Muscle layer of duodenum (tissue), 2 donors: ENCODE measurements around the gene KCNK6.
"Not testable (repeated sequence)": the region's sequence is repeated elsewhere in the genome, so short reads cannot be mapped to it uniquely, and the experiment has no call there.

Experiments used
- H3K27ac ChIP-seq: one replicate; pipeline ENCODE4 v1.7.0; 2013; ENCODE audit warnings: mild to moderate bottlenecking, low read length
- H3K27me3 ChIP-seq: one replicate; pipeline ENCODE4 v1.7.0; 2013; ENCODE audit warnings: low read depth, mild to moderate bottlenecking, control low read depth, low read length
- H3K36me3 ChIP-seq, 2 donors: one replicate each; pipeline ENCODE4 v1.7.0; 2013; ENCODE audit warnings: low read length in 2 of 2, control low read depth in 1 of 2, mild to moderate bottlenecking in 1 of 2; ENCODE audit not compliant: insufficient read depth in 2 of 2, control insufficient read depth in 1 of 2
- H3K4me1 ChIP-seq, 2 donors: one replicate each; pipeline ENCODE4 v1.7.0; 2013; ENCODE audit warnings: low read length in 2 of 2, mild to moderate bottlenecking in 2 of 2, control low read depth in 1 of 2, moderate library complexity in 1 of 2; ENCODE audit not compliant: insufficient read depth in 2 of 2, control insufficient read depth in 1 of 2
- H3K4me3 ChIP-seq, 2 donors: one replicate each; pipeline ENCODE4 v1.7.0; 2013; ENCODE audit warnings: low read length in 2 of 2, low read depth in 1 of 2, mild to moderate bottlenecking in 1 of 2
- H3K9me3 ChIP-seq, 2 donors: one replicate each; pipeline ENCODE4 v1.7.0; 2013; ENCODE audit warnings: low read length in 2 of 2, control low read depth in 1 of 2, mild to moderate bottlenecking in 1 of 2; ENCODE audit not compliant: control insufficient read depth in 1 of 2
- donor health status: healthy.

Gene KCNK6

GRCh38 chr19:38331728-38332127 is 12.1 kb downstream of the KCNK6 start:
- H3K4me3 ChIP-seq: no peak overlapping the region
- H3K27me3 ChIP-seq: no peaks in the 10 kb centered on the region
- H3K9me3 ChIP-seq: no peaks in the 10 kb centered on the region
- peaks cover 9 to 11% of the 10 kb centered on the region in 2 donors for H3K36me3 ChIP-seq
- no peaks in the 10 kb centered on the region for H3K4me1 ChIP-seq
- H3K27ac ChIP-seq: no peak overlapping the region

DNA sequence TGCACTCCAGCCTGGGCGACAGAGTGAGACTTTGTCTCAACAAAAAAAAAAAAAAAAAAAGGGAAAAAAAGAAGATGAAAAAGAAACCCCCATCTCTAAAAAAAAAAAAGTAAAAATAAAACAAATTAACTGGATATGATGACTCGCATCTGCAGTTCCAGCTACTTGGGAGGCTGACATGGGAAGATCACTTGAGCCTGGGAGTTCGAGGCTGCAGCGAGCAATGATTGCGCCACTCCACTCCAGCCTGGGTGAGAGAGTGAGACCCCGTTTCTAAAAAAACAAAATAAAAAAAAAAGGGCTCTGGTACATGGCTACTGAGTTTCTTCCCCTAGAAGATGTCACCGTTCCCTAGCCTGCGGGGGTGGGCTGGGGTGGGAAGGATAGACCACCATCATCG is 13.6 kb downstream of the KCNK6 start:
- Histone ChIP-seq H3K4me1 (peaks cover 0 to 4% of the 10 kb centered on the region in 2 donors), H3K4me3 (no peak overlapping the region), H3K36me3 (peaks cover 0 to 2% of the 10 kb centered on the region in 2 donors), H3K27ac (no peak overlapping the region), H3K27me3 (no peaks in the 10 kb centered on the region), H3K9me3 (no peaks in the 10 kb centered on the region)

GRCh38 chr19:38335949-38336637 is 16.4 kb downstream of the KCNK6 start:
- Histone ChIP-seq H3K36me3 (no peaks in the 10 kb centered on the region), H3K4me1 (peaks cover 0 to 4% of the 10 kb centered on the region in 2 donors), H3K9me3 (no peaks in the 10 kb centered on the region), H3K27ac (peak overlapping the region; percentile 88), H3K27me3 (no peaks in the 10 kb centered on the region), H3K4me3 (peak overlapping the region; percentile 76 to 88)

- H3K36me3 ChIP-seq: no peaks in the 10 kb centered on the region
- peak overlapping the region; percentile 87 for H3K27ac ChIP-seq
- H3K27me3 ChIP-seq: no peaks in the 10 kb centered on the region
- H3K4me1 ChIP-seq: peaks cover 0 to 4% of the 10 kb centered on the region in 2 donors
- peak overlapping the region; percentile 76 to 88 for H3K4me3 ChIP-seq
- no peaks in the 10 kb centered on the region for H3K9me3 ChIP-seq
Observed at GRCh38 chr19:38336638-38337359, 17.2 kb downstream of the KCNK6 start.

GRCh38 chr19:38337360-38337653 is 17.7 kb downstream of the KCNK6 start:
- peaks cover 0 to 4% of the 10 kb centered on the region in 2 donors for H3K4me1 ChIP-seq
- no peaks in the 10 kb centered on the region for H3K9me3 ChIP-seq
- H3K36me3 ChIP-seq: no peaks in the 10 kb centered on the region
- no peaks in the 10 kb centered on the region for H3K27me3 ChIP-seq
- H3K27ac ChIP-seq: no peak overlapping the region
- peak overlapping the region; percentile 76 to 88 for H3K4me3 ChIP-seq

GRCh38 chr19:38339011-38339410 is 19.4 kb downstream of the KCNK6 start:
- H3K4me1 ChIP-seq, H3K9me3 ChIP-seq, H3K4me3 ChIP-seq, H3K27ac ChIP-seq, H3K27me3 ChIP-seq, H3K36me3 ChIP-seq: not testable (repeated sequence)

- H3K4me1 ChIP-seq: peaks cover 0 to 4% of the 10 kb centered on the region in 2 donors
- peaks cover 0 to 4% of the 10 kb centered on the region in 2 donors for H3K36me3 ChIP-seq
- no peak overlapping the region for H3K4me3 ChIP-seq
- no peaks in the 10 kb centered on the region for H3K9me3 ChIP-seq
- H3K27me3 ChIP-seq: no peaks in the 10 kb centered on the region
- no peak overlapping the region for H3K27ac ChIP-seq
Observed at GRCh38 chr19:38340927-38341326, 21.3 kb downstream of the KCNK6 start.

GRCh38 chr19:38346837-38347236 is 27.2 kb downstream of the KCNK6 start:
- H3K36me3 ChIP-seq: peaks cover 0 to 4% of the 10 kb centered on the region in 2 donors
- no peaks in the 10 kb centered on the region for H3K9me3 ChIP-seq
- H3K4me1 ChIP-seq: no peaks in the 10 kb centered on the region
- no peak overlapping the region for H3K4me3 ChIP-seq
- no peak overlapping the region for H3K27ac ChIP-seq
- peaks cover under 1% of the 10 kb centered on the region for H3K27me3 ChIP-seq

- Histone ChIP-seq H3K9me3 (no peaks in the 10 kb centered on the region), H3K4me1 (no peaks in the 10 kb centered on the region), H3K27ac (no peak overlapping the region), H3K4me3 (no peak overlapping the region), H3K27me3 (peaks cover 8% of the 10 kb centered on the region), H3K36me3 (no peaks in the 10 kb centered on the region)
Observed at GRCh38 chr19:38350883-38351282, 31.2 kb downstream of the KCNK6 start.

DNA sequence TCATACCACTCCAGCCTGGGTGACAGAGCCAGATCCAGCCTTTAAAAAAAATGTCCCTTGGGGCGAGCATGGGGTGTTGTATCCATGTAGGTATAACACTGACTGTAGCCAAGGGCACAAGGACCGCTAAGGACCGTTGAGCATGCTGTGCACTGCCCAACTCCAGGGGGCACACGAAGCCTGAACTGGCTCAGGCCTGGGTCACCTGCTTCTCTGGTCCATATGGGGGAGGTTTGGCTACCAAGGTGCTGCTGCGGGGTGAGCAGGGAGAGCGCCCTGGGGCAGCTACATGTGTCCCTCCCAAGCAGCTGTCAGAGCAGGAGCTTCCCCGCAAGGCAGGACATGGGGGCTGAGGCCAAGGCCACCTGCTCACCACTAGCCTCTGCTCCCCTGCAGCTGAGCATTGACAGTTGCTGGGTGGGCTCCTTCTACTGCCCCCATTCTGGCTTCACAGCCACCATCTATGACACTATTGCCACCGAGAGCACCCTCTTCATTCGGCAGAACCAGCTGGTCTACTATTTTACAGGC is 32.3 kb downstream of the KCNK6 start:
- no peaks in the 10 kb centered on the region for H3K9me3 ChIP-seq
- no peak overlapping the region for H3K27ac ChIP-seq
- no peaks in the 10 kb centered on the region for H3K4me1 ChIP-seq
- H3K27me3 ChIP-seq: peaks cover 8% of the 10 kb centered on the region
- H3K4me3 ChIP-seq: no peak overlapping the region
- no peaks in the 10 kb centered on the region for H3K36me3 ChIP-seq

GRCh38 chr19:38352611-38353010 is 33.0 kb downstream of the KCNK6 start:
- no peaks in the 10 kb centered on the region for H3K9me3 ChIP-seq
- no peaks in the 10 kb centered on the region for H3K4me1 ChIP-seq
- no peak overlapping the region for H3K4me3 ChIP-seq
- peaks cover 8% of the 10 kb centered on the region for H3K27me3 ChIP-seq
- H3K36me3 ChIP-seq: no peaks in the 10 kb centered on the region
- H3K27ac ChIP-seq: no peak overlapping the region
